ENCODE measurements around the gene FBXL17. TPM values are rescaled to one million over a fixed set of nuclear protein-coding genes. Genes with fewer than 3 reads are reported as not detected.

The FBXL17 gene
- total RNA-seq, 1 experiment from 2014 or later = 3.5 TPM

DNA sequence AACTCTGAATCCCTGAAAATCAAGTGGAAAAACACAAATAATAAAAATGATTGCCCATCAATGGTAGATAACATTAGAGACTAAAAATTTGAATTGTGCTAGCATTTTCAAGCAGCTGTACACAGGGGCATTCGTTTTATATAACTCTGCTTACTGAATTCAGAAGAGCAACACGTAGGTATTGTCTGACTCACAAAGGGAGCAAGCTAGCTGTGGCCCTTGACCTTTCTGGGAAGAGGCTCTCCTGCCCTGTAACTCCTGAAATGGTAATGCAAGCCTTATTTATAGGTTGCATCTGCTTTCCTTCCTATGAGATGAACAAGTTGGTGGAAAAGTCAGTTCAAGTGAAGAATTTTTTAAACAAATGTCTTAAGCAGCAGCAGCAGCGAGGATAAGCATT, 492.5 kb downstream of the FBXL17 start:
- Mint-ChIP-seq H3K36me3 (no peaks in the 10 kb centered on the region), H3K27me3 (ENCODE audit: low read depth) (no peaks in the 10 kb centered on the region; the same call in 1 of the 2 replicates), H3K27ac (no peak overlapping the region), H3K9me3 (no peaks in the 10 kb centered on the region), H3K4me3 (no peak overlapping the region), H3K4me1 (no peaks in the 10 kb centered on the region)
- DNase-seq (ENCODE audit: low spot score) = no peak
- ChIA-PET CTCF (no interaction called here), POLR2A (no interaction called here)
- ATAC-seq = no peak
- no peak for TF ChIP-seq ZNF423 (CRISPR knock-in tag; IDR thresholded peaks at IDR 0.05)
- TF ChIP-seq, protein P1, sequence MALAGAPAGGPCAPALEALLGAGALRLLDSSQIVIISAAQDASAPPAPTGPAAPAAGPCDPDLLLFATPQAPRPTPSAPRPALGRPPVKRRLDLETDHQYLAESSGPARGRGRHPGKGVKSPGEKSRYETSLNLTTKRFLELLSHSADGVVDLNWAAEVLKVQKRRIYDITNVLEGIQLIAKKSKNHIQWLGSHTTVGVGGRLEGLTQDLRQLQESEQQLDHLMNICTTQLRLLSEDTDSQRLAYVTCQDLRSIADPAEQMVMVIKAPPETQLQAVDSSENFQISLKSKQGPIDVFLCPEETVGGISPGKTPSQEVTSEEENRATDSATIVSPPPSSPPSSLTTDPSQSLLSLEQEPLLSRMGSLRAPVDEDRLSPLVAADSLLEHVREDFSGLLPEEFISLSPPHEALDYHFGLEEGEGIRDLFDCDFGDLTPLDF (CRISPR knock-in tag; IDR thresholded peaks at IDR 0.05) = no peak
- TF ChIP-seq ZNF232 (CRISPR knock-in tag; IDR thresholded peaks at IDR 0.05) = no peak
- no peak for TF ChIP-seq HMGA2 (CRISPR knock-in tag; IDR thresholded peaks at IDR 0.05)

DNA sequence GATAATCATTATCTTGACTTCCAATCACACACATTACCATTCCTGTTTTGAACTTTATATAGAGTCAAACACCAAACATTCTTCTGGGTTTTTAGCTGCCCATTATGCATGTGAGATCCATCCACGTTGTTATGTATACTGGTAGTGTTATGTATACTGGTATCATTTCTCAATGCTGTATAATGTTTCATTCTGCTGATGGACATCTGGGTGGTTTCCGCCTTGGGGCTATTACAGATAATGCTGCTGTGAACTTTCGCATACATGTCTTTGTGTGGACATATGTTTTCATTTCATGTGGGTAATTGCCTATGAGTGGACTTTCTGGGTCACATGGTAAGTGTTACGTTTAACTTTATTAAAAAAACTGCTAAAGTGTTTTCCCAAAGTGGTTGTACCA, 493.4 kb downstream of the FBXL17 start:
- ChIA-PET POLR2A (no interaction called here), CTCF (no interaction called here)
- Mint-ChIP-seq H3K27me3 (ENCODE audit: low read depth) (no peaks in the 10 kb centered on the region; the same call in 1 of the 2 replicates), H3K4me1 (no peaks in the 10 kb centered on the region), H3K27ac (no peak overlapping the region), H3K4me3 (no peak overlapping the region), H3K9me3 (no peaks in the 10 kb centered on the region), H3K36me3 (no peaks in the 10 kb centered on the region)
- TF ChIP-seq, protein P2, sequence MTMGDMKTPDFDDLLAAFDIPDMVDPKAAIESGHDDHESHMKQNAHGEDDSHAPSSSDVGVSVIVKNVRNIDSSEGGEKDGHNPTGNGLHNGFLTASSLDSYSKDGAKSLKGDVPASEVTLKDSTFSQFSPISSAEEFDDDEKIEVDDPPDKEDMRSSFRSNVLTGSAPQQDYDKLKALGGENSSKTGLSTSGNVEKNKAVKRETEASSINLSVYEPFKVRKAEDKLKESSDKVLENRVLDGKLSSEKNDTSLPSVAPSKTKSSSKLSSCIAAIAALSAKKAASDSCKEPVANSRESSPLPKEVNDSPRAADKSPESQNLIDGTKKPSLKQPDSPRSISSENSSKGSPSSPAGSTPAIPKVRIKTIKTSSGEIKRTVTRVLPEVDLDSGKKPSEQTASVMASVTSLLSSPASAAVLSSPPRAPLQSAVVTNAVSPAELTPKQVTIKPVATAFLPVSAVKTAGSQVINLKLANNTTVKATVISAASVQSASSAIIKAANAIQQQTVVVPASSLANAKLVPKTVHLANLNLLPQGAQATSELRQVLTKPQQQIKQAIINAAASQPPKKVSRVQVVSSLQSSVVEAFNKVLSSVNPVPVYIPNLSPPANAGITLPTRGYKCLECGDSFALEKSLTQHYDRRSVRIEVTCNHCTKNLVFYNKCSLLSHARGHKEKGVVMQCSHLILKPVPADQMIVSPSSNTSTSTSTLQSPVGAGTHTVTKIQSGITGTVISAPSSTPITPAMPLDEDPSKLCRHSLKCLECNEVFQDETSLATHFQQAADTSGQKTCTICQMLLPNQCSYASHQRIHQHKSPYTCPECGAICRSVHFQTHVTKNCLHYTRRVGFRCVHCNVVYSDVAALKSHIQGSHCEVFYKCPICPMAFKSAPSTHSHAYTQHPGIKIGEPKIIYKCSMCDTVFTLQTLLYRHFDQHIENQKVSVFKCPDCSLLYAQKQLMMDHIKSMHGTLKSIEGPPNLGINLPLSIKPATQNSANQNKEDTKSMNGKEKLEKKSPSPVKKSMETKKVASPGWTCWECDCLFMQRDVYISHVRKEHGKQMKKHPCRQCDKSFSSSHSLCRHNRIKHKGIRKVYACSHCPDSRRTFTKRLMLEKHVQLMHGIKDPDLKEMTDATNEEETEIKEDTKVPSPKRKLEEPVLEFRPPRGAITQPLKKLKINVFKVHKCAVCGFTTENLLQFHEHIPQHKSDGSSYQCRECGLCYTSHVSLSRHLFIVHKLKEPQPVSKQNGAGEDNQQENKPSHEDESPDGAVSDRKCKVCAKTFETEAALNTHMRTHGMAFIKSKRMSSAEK (CRISPR knock-in tag; IDR thresholded peaks at IDR 0.05; ENCODE audit: borderline replicate concordance) = no peak
- TF ChIP-seq, protein P3, sequence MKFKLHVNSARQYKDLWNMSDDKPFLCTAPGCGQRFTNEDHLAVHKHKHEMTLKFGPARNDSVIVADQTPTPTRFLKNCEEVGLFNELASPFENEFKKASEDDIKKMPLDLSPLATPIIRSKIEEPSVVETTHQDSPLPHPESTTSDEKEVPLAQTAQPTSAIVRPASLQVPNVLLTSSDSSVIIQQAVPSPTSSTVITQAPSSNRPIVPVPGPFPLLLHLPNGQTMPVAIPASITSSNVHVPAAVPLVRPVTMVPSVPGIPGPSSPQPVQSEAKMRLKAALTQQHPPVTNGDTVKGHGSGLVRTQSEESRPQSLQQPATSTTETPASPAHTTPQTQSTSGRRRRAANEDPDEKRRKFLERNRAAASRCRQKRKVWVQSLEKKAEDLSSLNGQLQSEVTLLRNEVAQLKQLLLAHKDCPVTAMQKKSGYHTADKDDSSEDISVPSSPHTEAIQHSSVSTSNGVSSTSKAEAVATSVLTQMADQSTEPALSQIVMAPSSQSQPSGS (CRISPR knock-in tag; IDR thresholded peaks at IDR 0.05; ENCODE audit: borderline replicate concordance, low read depth) = no peak
- TF ChIP-seq SMAD3 (CRISPR knock-in tag; IDR thresholded peaks at IDR 0.05; ENCODE audit: borderline replicate concordance) = no peak
- no peak for TF ChIP-seq ELF4 (CRISPR knock-in tag; IDR thresholded peaks at IDR 0.05; ENCODE audit: low read depth)
- TF ChIP-seq SMAD4 (CRISPR knock-in tag; IDR thresholded peaks at IDR 0.05) = no peak
- no peak for TF ChIP-seq ZNF416 (CRISPR knock-in tag; IDR thresholded peaks at IDR 0.05)
- no peak for TF ChIP-seq GTF2I (CRISPR knock-in tag; conservative IDR thresholded peaks at IDR 0.05)
- TF ChIP-seq, protein P4, sequence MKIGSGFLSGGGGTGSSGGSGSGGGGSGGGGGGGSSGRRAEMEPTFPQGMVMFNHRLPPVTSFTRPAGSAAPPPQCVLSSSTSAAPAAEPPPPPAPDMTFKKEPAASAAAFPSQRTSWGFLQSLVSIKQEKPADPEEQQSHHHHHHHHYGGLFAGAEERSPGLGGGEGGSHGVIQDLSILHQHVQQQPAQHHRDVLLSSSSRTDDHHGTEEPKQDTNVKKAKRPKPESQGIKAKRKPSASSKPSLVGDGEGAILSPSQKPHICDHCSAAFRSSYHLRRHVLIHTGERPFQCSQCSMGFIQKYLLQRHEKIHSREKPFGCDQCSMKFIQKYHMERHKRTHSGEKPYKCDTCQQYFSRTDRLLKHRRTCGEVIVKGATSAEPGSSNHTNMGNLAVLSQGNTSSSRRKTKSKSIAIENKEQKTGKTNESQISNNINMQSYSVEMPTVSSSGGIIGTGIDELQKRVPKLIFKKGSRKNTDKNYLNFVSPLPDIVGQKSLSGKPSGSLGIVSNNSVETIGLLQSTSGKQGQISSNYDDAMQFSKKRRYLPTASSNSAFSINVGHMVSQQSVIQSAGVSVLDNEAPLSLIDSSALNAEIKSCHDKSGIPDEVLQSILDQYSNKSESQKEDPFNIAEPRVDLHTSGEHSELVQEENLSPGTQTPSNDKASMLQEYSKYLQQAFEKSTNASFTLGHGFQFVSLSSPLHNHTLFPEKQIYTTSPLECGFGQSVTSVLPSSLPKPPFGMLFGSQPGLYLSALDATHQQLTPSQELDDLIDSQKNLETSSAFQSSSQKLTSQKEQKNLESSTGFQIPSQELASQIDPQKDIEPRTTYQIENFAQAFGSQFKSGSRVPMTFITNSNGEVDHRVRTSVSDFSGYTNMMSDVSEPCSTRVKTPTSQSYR (CRISPR knock-in tag; IDR thresholded peaks at IDR 0.05) = no peak
- TF ChIP-seq PRRX2 (CRISPR knock-in tag; IDR thresholded peaks at IDR 0.05) = no peak
- ATAC-seq (no peak), DNase-seq (ENCODE audit: low spot score) (no peak)

Measured in WTC11 (cell line).